Keratinocyte (primary cell): ENCODE results near the gene PIGH. TPM values are rescaled to one million over a fixed set of nuclear protein-coding genes. Genes with fewer than 3 reads are reported as not detected.

ENCODE experiments used
- DNase-seq: peaks from one replicate; pipeline ENCODE4 v3.0.0-alpha.2; 2011; ENCODE audit warnings: low read depth, missing footprints, low spot score
- FAIRE-seq: peaks from 2 replicates; lab custom pipeline; 2011; peaks lifted over from hg19 to GRCh38; lab: Jason Lieb, UNC
- H2AFZ ChIP-seq: 2 replicates; pipeline ENCODE4 v1.6.0; 2012; ENCODE audit warnings: low read length, control low read depth, inconsistent platforms; ENCODE audit not compliant: control insufficient read depth
- H3K27ac ChIP-seq: 2 replicates; pipeline ENCODE4 v1.5.1; 2011; ENCODE audit warnings: low read length; ENCODE audit not compliant: control insufficient read depth, insufficient read depth
- H3K27me3 ChIP-seq: 3 replicates; pipeline ENCODE4 v1.6.0; 2011; ENCODE audit warnings: low read length; ENCODE audit not compliant: control insufficient read depth, insufficient read depth; ENCODE audit errors: extremely low read depth
- H3K36me3 ChIP-seq, 2 experiments: 2 replicates in 1 of 2; 3 replicates in 1 of 2; pipeline ENCODE4 v1.5.1; 2011; ENCODE audit warnings: low read length in 2 of 2, mild to moderate bottlenecking in 1 of 2; ENCODE audit not compliant: control insufficient read depth in 2 of 2, insufficient read depth in 2 of 2; ENCODE audit errors: extremely low read depth in 1 of 2
- H3K4me1 ChIP-seq: 3 replicates; pipeline ENCODE4 v1.5.1; 2011; ENCODE audit warnings: low read length; ENCODE audit not compliant: control insufficient read depth, insufficient read depth; ENCODE audit errors: extremely low read depth
- H3K4me2 ChIP-seq: 3 replicates; pipeline ENCODE4 v1.6.0; 2011; ENCODE audit warnings: low read depth, low read length; ENCODE audit not compliant: control insufficient read depth, insufficient read depth; ENCODE audit errors: extremely low read depth
- H3K4me3 ChIP-seq, 3 experiments: fragments of 200-600 bp in 1 of 3; sonication (generic) in 1 of 3; 2 replicates in 2 of 3; 3 replicates in 1 of 3; pipeline ENCODE4 v1.5.1; 2011 to 2016; ENCODE audit warnings: low read length in 3 of 3, mild to moderate bottlenecking in 3 of 3, control low read depth in 2 of 3, inconsistent platforms in 1 of 3, low read depth in 1 of 3, mixed read lengths in 1 of 3, mixed run types in 1 of 3, moderate library complexity in 1 of 3; ENCODE audit not compliant: control insufficient read depth in 2 of 3, insufficient read depth in 2 of 3; ENCODE audit errors: extremely low read depth in 1 of 3
- H3K79me2 ChIP-seq: 2 replicates; pipeline ENCODE4 v1.6.0; 2012; ENCODE audit warnings: low read length; ENCODE audit not compliant: control insufficient read depth, insufficient read depth
- H3K9ac ChIP-seq: 3 replicates; pipeline ENCODE4 v1.6.0; 2011; ENCODE audit warnings: low read length; ENCODE audit not compliant: control insufficient read depth, insufficient read depth; ENCODE audit errors: extremely low read depth
- H3K9me1 ChIP-seq: 3 replicates; pipeline ENCODE4 v1.6.0; 2011; ENCODE audit warnings: low read length; ENCODE audit not compliant: control insufficient read depth, insufficient read depth; ENCODE audit errors: extremely low read depth
- H3K9me3 ChIP-seq: 2 replicates; pipeline ENCODE4 v1.5.1; 2012; ENCODE audit warnings: low read depth, low read length; ENCODE audit not compliant: control insufficient read depth
- H4K20me1 ChIP-seq: 3 replicates; pipeline ENCODE4 v1.6.0; 2011; ENCODE audit warnings: low read length; ENCODE audit not compliant: control insufficient read depth, insufficient read depth; ENCODE audit errors: extremely low read depth
- EZH2 ChIP-seq: IDR thresholded peaks from one replicate; pipeline ENCODE4 v1.6.1; 2012; ENCODE audit warnings: inconsistent platforms, mild to moderate bottlenecking, low read length, moderate library complexity
- dilution Hi-C: fragments of 300-500 bp; cut with MboI; formaldehyde crosslinking; loops from one replicate; pipeline ENCODE4 v1.7.0; 2020; ENCODE audit warnings: low sequenced_read_pairs; ENCODE audit not compliant: extremely low pct_ligation_motif_present
- polyA minus RNA-seq, 3 experiments: library from RNA; depleted of rRNA, polyadenylated mRNA; stranded (reverse); fragments of >200 nt; gene quantifications; 1 replicate in 1 of 3; 2 replicates in 1 of 3; 3 replicates in 1 of 3; pipeline ENCODE4 v1.2.3, GENCODE V29; 2011
- polyA plus RNA-seq, 5 experiments: library from polyadenylated mRNA; depleted of rRNA in 3 of 5; stranded (reverse) in 3 of 5; stranded (forward) in 1 of 5; unstranded in 1 of 5; fragments of >200 nt; gene quantifications; 1 replicate in 1 of 5; 2 replicates in 3 of 5; 3 replicates in 1 of 5; pipeline versions ENCODE4 v1.2.1 to v1.2.3, GENCODE V29; 2011 to 2012; ENCODE audit warnings: missing spikeins in 2 of 5, low read depth in 1 of 5, low replicate concordance in 1 of 5
- TF ChIP-seq, protein P1 (sequence below), 3 experiments: IDR thresholded peaks in 1 of 3; conservative IDR thresholded peaks in 1 of 3; optimal IDR thresholded peaks in 1 of 3; 2 replicates in 2 of 3; 3 replicates in 1 of 3; pipeline versions ENCODE3 to v1.5.1; 2011; ENCODE audit warnings: low read length in 3 of 3, mild to moderate bottlenecking in 3 of 3, moderate library complexity in 2 of 3, control low read depth in 1 of 3, inconsistent platforms in 1 of 3; ENCODE audit not compliant: insufficient read depth in 2 of 3; ENCODE audit errors: extremely low read depth in 1 of 3

The PIGH gene, protein sequence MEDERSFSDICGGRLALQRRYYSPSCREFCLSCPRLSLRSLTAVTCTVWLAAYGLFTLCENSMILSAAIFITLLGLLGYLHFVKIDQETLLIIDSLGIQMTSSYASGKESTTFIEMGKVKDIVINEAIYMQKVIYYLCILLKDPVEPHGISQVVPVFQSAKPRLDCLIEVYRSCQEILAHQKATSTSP
- polyA plus RNA-seq (24.3 to 29.9 TPM (median 29.0 TPM) in 3 replicates), polyA minus RNA-seq (3.8 to 13.5 TPM (median 9.0 TPM) in 3 replicates)
- 12.4 TPM for polyA plus RNA-seq (2011; ENCODE audit: low read depth)
- 30.1 and 33.4 TPM in 2 replicates for polyA plus RNA-seq (2011; cell fraction: cytosol; rRNA removed)
- polyA plus RNA-seq (2011; cell fraction: nucleus; rRNA removed), result 39.1 and 41.1 TPM in 2 replicates
- 15.4 and 24.0 TPM in 2 replicates for polyA plus RNA-seq (2012; ENCODE audit: low replicate concordance)
- 24.7 TPM for polyA minus RNA-seq (2011; cell fraction: cytosol; rRNA and poly(A)+ RNA removed)
- 5.5 and 6.4 TPM in 2 replicates for polyA minus RNA-seq (2011; cell fraction: nucleus; rRNA and poly(A)+ RNA removed)

DNA sequence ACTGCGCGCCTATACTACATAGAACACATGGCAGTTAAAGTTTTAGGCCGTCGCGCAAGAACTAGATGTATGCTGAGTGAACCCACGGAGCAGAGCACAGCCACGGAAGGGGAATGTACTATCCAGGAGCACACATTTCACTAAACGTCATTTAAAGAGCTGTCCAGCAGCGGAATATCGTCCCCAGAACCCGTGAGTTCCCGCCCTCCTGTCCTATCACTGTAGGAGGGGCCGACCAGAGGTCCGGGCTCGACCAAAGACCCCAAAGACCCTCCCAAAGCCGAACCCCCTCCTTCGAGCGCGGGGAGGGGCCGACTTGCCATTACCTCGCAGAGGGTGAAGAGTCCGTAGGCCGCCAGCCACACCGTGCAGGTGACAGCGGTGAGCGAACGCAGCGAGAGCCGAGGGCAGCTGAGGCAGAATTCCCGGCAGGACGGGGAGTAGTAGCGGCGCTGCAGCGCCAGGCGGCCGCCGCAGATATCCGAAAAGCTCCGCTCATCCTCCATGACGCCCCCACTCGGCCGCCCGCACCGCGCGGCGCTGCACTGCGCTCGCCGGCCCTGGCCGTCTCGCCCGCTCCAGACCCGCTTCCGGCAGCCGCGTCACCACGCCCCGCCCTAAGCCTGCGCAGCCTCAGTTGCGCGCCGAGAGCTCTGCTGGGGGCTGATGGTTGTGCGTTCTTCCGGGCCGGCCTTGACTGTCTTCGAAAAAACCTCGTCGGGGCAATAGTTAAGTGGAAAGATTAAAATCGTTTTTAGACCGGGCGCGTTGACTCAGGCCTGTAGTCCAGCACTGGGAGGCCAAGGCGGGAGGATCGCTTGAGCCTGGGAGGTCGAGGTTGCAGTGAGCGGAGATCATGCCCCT lies at the start of gene PIGH:
TSS of gene PIGH (minus strand) at position 571 of the 864 bp plus-strand sequence. CDS start at position 506, 65 bp downstream.
- H2AFZ ChIP-seq, result peak within 1 kb of the TSS; percentile 93
- FAIRE-seq, result peak; percentile 34

DNA sequence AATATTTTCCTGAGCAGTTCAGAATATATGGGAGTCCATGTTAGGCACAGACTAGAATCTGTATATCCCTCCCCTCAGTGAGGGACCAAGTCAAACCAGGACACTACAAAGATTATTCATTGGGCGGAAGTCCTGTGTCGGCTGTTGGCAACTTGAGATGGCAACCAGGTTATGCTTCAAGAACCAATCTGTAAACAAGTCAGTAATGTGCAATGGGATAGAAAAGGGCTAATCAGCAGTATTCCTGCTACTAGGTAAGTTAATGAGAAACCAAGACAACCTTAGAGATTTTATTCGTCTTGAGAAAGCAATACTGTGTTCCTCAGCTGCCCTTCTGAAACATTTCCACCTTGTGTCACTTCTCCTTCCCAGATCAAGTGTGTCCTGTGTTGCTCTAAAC lies 46.1 kb upstream of the PIGH start:
- H3K36me3 ChIP-seq, result peaks cover 5 to 28% of the 10 kb centered on the region in 2 experiments
- no peak overlapping the region for H2AFZ ChIP-seq
- H3K9me3 ChIP-seq, result no peaks in the 10 kb centered on the region
- no peaks in the 10 kb centered on the region for H4K20me1 ChIP-seq
- H3K27ac ChIP-seq, result no peak overlapping the region
- no peak for FAIRE-seq
- no peaks in the 10 kb centered on the region for H3K79me2 ChIP-seq
- no peaks in the 10 kb centered on the region for H3K27me3 ChIP-seq
- DNase-seq, result no peak
- no peak overlapping the region for H3K4me2 ChIP-seq
- H3K4me1 ChIP-seq, result peaks cover 13% of the 10 kb centered on the region
- TF ChIP-seq EZH2, result no peak
- TF ChIP-seq, protein P1, sequence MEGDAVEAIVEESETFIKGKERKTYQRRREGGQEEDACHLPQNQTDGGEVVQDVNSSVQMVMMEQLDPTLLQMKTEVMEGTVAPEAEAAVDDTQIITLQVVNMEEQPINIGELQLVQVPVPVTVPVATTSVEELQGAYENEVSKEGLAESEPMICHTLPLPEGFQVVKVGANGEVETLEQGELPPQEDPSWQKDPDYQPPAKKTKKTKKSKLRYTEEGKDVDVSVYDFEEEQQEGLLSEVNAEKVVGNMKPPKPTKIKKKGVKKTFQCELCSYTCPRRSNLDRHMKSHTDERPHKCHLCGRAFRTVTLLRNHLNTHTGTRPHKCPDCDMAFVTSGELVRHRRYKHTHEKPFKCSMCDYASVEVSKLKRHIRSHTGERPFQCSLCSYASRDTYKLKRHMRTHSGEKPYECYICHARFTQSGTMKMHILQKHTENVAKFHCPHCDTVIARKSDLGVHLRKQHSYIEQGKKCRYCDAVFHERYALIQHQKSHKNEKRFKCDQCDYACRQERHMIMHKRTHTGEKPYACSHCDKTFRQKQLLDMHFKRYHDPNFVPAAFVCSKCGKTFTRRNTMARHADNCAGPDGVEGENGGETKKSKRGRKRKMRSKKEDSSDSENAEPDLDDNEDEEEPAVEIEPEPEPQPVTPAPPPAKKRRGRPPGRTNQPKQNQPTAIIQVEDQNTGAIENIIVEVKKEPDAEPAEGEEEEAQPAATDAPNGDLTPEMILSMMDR (optimal IDR thresholded peaks at IDR 0.05 in 1 of 3, IDR thresholded peaks at IDR 0.05 in 1 of 3, conservative IDR thresholded peaks at IDR 0.05 in 1 of 3; ENCODE audit: extremely low read depth in 1 of 3, insufficient read depth in 2 of 3, low read length in 3 of 3), result no peak
- H3K9me1 ChIP-seq, result no peaks in the 10 kb centered on the region
- no peak overlapping the region for H3K4me3 ChIP-seq
- H3K9ac ChIP-seq, result no peak overlapping the region
- dilution Hi-C loops, result no loop called here

More for the DNA sequence above, at the start of gene PIGH:
- Histone ChIP-seq H3K9ac (peak within 1 kb of the TSS; percentile 82), H3K9me3 (no peaks in the 10 kb centered on the region), H3K27ac (peak within 1 kb of the TSS; percentile 56), H3K36me3 (no peaks in the 10 kb centered on the region), H3K4me3 (peak within 1 kb of the TSS; percentile 65 to 98 (median 85)), H3K4me1 (peaks cover 13% of the 10 kb centered on the region), H4K20me1 (no peaks in the 10 kb centered on the region), H3K4me2 (peak within 1 kb of the TSS; percentile 80), H3K27me3 (no peaks in the 10 kb centered on the region), H3K9me1 (no peaks in the 10 kb centered on the region), H3K79me2 (peaks cover 13% of the 10 kb centered on the region)
- dilution Hi-C loops, result no loop called here
- TF ChIP-seq, protein P1 (optimal IDR thresholded peaks at IDR 0.05 in 1 of 3, IDR thresholded peaks at IDR 0.05 in 1 of 3, conservative IDR thresholded peaks at IDR 0.05 in 1 of 3; ENCODE audit: extremely low read depth in 1 of 3, insufficient read depth in 2 of 3, low read length in 3 of 3), result peak; percentile 56 to 80 (median 65)
- no peak for TF ChIP-seq EZH2
- DNase-seq, result no peak
